ENCODE data around the gene RGL1. TPM values are rescaled to one million over a fixed set of nuclear protein-coding genes. Genes with fewer than 3 reads are reported as not detected.

Gene RGL1
- total RNA-seq, 2 donors from 2014 or later: 9.9 to 16.2 TPM

DNA sequence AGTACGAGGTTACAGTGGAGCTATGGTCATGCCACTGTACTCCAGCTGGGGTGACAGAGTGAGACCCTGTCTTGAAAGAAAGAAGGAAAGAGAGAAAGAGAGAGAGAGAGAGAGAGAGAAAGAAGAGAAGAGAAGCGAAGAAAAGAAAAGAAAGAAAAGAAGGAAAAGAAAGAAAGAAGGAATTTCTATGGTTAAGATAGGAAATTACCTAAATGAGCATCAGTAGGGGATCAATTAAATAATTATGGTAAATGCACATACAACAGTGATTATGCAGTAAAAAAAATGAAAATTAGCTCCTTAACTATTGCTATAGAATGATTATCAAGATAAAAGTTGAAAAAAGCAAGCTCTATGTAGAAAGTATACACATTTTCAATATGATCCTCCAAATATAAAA is 172.8 kb downstream of the RGL1 start:
- H3K9me3 ChIP-seq: no peaks in the 10 kb centered on the region
- no peaks in the 10 kb centered on the region for H3K4me1 ChIP-seq
- TF ChIP-seq CTCF (IDR thresholded peaks at IDR 0.05) (no peak), POLR2A (IDR thresholded peaks at IDR 0.05) (no peak)
- no peak for DNase-seq
- H3K27ac ChIP-seq: no peak overlapping the region
- intact Hi-C loops (cut with DNase I): no loop called here
- ATAC-seq: no peak
- no peaks in the 10 kb centered on the region for H3K36me3 ChIP-seq (replicated peaks in 1 of 2; ENCODE audit: insufficient read depth in 1 of 2, low read depth in 2 of 2)
- H3K4me3 ChIP-seq: no peak overlapping the region
- 71 to 94% methylated on average over 2 of the region's 2 CpGs for WGBS, 2 donors
- H3K27me3 ChIP-seq: no peaks in the 10 kb centered on the region

Other genes with a start within 250 kb of the RGL1 start
- 1 to 10 TPM; 8.3 to 9.6 TPM for gene NCF2, start 214.7 kb upstream of the RGL1 start, total RNA-seq
- gene ARPC5, start 169.3 kb upstream of the RGL1 start, total RNA-seq: 10 to 100 TPM; 29.3 to 52.4 TPM
- gene APOBEC4, start 151.8 kb upstream of the RGL1 start, total RNA-seq: not detected
- 1 to 10 TPM; 2.3 to 6.9 TPM for gene COLGALT2, start 232.6 kb downstream of the RGL1 start, total RNA-seq
- gene TSEN15, start 246.6 kb downstream of the RGL1 start, total RNA-seq: 10 to 100 TPM; 17.1 to 23.1 TPM